ENCODE data around the gene VPS8. TPM values are rescaled to one million over a fixed set of nuclear protein-coding genes. Genes with fewer than 3 reads are reported as not detected.

VPS8 gene
- total and polyA plus RNA-seq, 4 experiments from 2014 or later: 23.0 to 85.9 (median 60.2) TPM

DNA sequence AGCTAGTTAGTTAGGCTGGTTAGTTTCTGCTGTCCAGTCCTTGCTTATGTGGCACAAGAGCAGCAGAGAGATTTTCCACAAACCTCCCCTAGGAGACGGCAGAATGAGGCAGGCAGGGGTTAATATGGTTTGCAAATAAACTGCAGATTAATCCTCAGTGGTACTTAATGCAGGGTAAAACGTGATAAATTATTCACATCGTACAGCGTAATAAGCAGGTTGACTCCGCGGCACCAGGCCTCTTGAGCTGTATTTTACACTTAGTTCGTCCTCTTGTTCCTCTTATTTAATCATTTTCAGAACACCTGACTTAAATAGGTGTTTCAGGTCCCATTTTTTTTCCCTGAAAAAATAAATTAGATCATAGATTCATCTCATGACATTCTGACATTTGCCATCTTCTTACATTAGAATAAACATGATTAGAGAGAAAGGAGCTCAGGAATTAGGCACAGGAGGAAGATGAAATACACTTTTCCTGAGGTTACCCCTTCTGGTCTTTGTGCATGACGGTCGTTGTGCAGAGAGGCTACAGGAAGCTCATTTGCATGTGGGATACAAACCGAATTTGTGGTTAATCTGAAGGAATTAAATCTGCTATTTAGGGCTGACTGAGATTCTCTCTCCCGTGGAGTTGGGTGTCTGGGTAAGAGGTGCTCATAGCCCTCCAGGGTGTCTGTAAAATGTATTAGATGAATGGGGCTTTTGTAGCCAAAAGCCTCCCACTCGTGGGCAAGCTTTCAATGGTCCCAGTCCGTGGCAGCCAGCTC, 27.1 kb upstream of the VPS8 start:
- Histone ChIP-seq H3K4me1 (ENCODE audit: insufficient read depth, low read length) (peaks cover 21% of the 10 kb centered on the region), H3K4me3 (ENCODE audit: low read length in 2 of 2) (no peak overlapping the region), H3K27ac (ENCODE audit: low read depth, low read length) (no peak overlapping the region), H3K36me3 (ENCODE audit: insufficient read depth, low read length) (no peaks in the 10 kb centered on the region), H3K9me3 (ENCODE audit: control insufficient read depth in 1 of 2, low read length in 2 of 2) (no peaks in the 10 kb centered on the region), H3K27me3 (ENCODE audit: insufficient read depth, low read length) (no peaks in the 10 kb centered on the region)
- POLR2A ChIA-PET (ENCODE audit: partially characterized antibody): interaction anchor here (2.1 kb wide), 1 partner anchor 228 kb away, joined by 6 read pairs; no protein-coding TSS in a partner anchor
- Mint-ChIP-seq H3K27me3 (peaks cover 6 to 18% of the 10 kb centered on the region in 2 donors), H3K4me3 (peak overlapping the region in 3 of 8 donors; percentile 20 to 25 (median 20)), H3K4me1 (peaks cover 13 to 30% (median 22%) of the 10 kb centered on the region in 4 donors), H3K9me3 (no peaks in the 10 kb centered on the region), H3K27ac (no peak overlapping the region), H3K36me3 (no peaks in the 10 kb centered on the region)
- CTCF ChIA-PET (ENCODE audit: partially characterized antibody): interaction anchor here (1.2 to 3.0 kb wide), 4 partner anchors 8 to 227 kb away, joined by 4 to 17 read pairs (median 5); no protein-coding TSS in a partner anchor
- intact Hi-C loops (cut with micrococcal nuclease): no loop called here
- DNase-seq: no peak

- no peaks in the 10 kb centered on the region for H3K27me3 ChIP-seq (ENCODE audit: insufficient read depth, low read length)
- intact Hi-C loops (cut with micrococcal nuclease): no loop called here
- CTCF ChIA-PET (ENCODE audit: partially characterized antibody): interaction anchor here (0.7 to 3.0 kb wide), 6 partner anchors 9 to 245 kb away, joined by 3 to 17 read pairs (median 5); no protein-coding TSS in a partner anchor
- peaks cover 13 to 30% (median 22%) of the 10 kb centered on the region in 4 donors for H3K4me1 Mint-ChIP-seq
- H3K27ac Mint-ChIP-seq: peak overlapping the region in 1 of 7 donors; percentile 53
- H3K4me1 ChIP-seq (ENCODE audit: insufficient read depth, low read length): peaks cover 21% of the 10 kb centered on the region
- no peak for DNase-seq
- no peak overlapping the region for H3K27ac ChIP-seq (ENCODE audit: low read depth, low read length)
- no peak overlapping the region for H3K4me3 Mint-ChIP-seq
- no peaks in the 10 kb centered on the region for H3K9me3 Mint-ChIP-seq
- POLR2A ChIA-PET (ENCODE audit: partially characterized antibody): interaction anchor here (2.1 kb wide), 1 partner anchor 229 kb away, joined by 6 read pairs; no protein-coding TSS in a partner anchor
- H3K9me3 ChIP-seq (ENCODE audit: control insufficient read depth in 1 of 2, low read length in 2 of 2): no peaks in the 10 kb centered on the region
- no peaks in the 10 kb centered on the region for H3K36me3 ChIP-seq (ENCODE audit: insufficient read depth, low read length)
- H3K4me3 ChIP-seq (ENCODE audit: low read length in 2 of 2): no peak overlapping the region
- H3K36me3 Mint-ChIP-seq: no peaks in the 10 kb centered on the region
- peaks cover 2 to 13% of the 10 kb centered on the region in 2 donors for H3K27me3 Mint-ChIP-seq
Measured at GRCh38 chr3:184785890-184786279, 26.1 kb upstream of the VPS8 start.

DNA sequence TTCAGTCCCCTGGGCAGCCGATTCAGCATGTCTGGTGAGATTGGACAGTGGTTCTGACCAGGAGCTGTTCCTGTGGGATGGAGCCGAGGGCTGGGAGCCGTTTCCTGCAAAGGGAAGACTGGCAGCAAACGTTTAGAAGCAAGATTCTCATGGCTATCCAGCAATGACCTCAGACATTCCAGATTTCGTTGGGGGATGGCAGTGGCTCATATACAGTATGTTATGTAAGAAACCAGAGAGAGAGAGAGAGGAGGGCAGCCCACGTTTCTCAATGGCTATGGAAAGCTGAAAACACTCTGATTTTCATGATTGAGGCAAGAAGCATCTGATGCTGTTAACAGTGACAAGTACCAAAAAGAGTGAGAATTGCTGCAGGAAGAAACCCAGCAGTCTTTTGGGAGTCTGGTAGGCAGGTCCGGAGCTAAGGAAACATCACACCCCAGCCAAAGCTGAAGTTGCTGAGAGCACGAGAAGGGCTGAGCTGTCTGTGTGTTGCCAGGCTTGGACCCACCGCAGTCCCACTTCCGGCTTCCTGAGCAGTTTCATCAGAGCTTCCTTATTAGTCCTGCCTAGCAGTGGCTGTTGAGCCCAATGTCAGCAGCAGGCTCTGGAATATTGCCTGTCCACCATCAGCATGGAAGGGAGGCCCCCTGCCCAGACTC, 25.6 kb upstream of the VPS8 start:
- peaks cover 13 to 30% (median 22%) of the 10 kb centered on the region in 4 donors for H3K4me1 Mint-ChIP-seq
- no peak for DNase-seq
- H3K27me3 Mint-ChIP-seq: peaks cover 2 to 12% of the 10 kb centered on the region in 2 donors
- intact Hi-C loops (cut with micrococcal nuclease): no loop called here
- no peaks in the 10 kb centered on the region for H3K36me3 Mint-ChIP-seq
- Histone ChIP-seq H3K4me1 (ENCODE audit: insufficient read depth, low read length) (peaks cover 21% of the 10 kb centered on the region), H3K4me3 (ENCODE audit: low read length in 2 of 2) (no peak overlapping the region), H3K36me3 (ENCODE audit: insufficient read depth, low read length) (no peaks in the 10 kb centered on the region), H3K27ac (ENCODE audit: low read depth, low read length) (no peak overlapping the region), H3K27me3 (ENCODE audit: insufficient read depth, low read length) (no peaks in the 10 kb centered on the region), H3K9me3 (ENCODE audit: control insufficient read depth in 1 of 2, low read length in 2 of 2) (no peaks in the 10 kb centered on the region)
- POLR2A ChIA-PET (ENCODE audit: partially characterized antibody): interaction anchor here (2.1 kb wide), 1 partner anchor 229 kb away, joined by 6 read pairs; no protein-coding TSS in a partner anchor
- peak overlapping the region in 1 of 7 donors; percentile 53 for H3K27ac Mint-ChIP-seq
- H3K9me3 Mint-ChIP-seq: no peaks in the 10 kb centered on the region
- peak overlapping the region in 3 of 8 donors; percentile 2 to 28 (median 10) for H3K4me3 Mint-ChIP-seq
- CTCF ChIA-PET (ENCODE audit: partially characterized antibody): interaction anchor here (0.7 to 3.0 kb wide), 5 partner anchors 9 to 246 kb away, joined by 3 to 17 read pairs (median 5); no protein-coding TSS in a partner anchor

- DNase-seq: no peak
- H3K9me3 Mint-ChIP-seq: no peaks in the 10 kb centered on the region
- ChIA-PET POLR2A (ENCODE audit: partially characterized antibody) (no interaction called here), CTCF (ENCODE audit: partially characterized antibody) (no interaction called here)
- peaks cover 13 to 30% (median 22%) of the 10 kb centered on the region in 4 donors for H3K4me1 Mint-ChIP-seq
- H3K27ac Mint-ChIP-seq: no peak overlapping the region
- H3K36me3 Mint-ChIP-seq: no peaks in the 10 kb centered on the region
- Histone ChIP-seq H3K9me3 (ENCODE audit: control insufficient read depth in 1 of 2, low read length in 2 of 2) (no peaks in the 10 kb centered on the region), H3K27ac (ENCODE audit: low read depth, low read length) (no peak overlapping the region), H3K27me3 (ENCODE audit: insufficient read depth, low read length) (no peaks in the 10 kb centered on the region), H3K4me1 (ENCODE audit: insufficient read depth, low read length) (peaks cover 21% of the 10 kb centered on the region), H3K4me3 (ENCODE audit: low read length in 2 of 2) (no peak overlapping the region), H3K36me3 (ENCODE audit: insufficient read depth, low read length) (no peaks in the 10 kb centered on the region)
- H3K27me3 Mint-ChIP-seq: peaks cover 3 to 5% of the 10 kb centered on the region in 2 donors
- intact Hi-C loops (cut with micrococcal nuclease): no loop called here
- H3K4me3 Mint-ChIP-seq: no peak overlapping the region
Measured at GRCh38 chr3:184788751-184789150, 23.2 kb upstream of the VPS8 start.

DNA sequence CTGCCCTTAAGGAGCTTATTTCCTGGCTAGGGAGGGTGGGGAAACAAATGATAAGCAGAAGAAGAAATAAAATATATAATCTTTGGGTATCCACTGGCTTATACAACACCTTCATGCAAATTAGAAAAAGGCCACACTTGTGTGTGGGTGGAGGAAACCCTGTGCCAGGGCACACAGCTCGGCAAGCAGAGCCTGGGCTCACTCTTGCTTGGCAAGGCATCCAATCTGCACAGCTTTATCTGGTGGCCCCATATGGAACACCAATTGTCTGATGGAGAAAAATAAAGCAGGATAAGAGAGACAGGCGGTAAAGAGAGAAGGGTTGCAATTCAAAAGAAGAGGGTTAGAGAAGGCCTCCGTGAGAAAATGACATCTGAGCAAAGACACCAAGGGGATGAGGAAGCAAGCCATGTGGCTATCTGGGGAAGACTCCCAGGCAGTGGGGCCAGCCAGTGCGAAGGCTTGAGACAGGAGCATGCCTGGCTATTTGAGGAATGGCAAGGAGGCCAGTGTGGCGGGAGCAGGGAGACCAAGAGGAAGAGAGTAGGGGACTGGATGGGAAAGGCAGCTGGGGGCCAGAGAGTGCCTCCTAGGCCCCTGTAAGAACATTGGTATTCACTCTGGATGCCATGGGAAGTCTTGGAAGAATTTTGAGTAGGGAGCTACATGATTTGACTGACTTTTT, 22.5 kb upstream of the VPS8 start:
- Mint-ChIP-seq H3K27me3 (peaks cover 3 to 5% of the 10 kb centered on the region in 2 donors), H3K36me3 (no peaks in the 10 kb centered on the region), H3K9me3 (no peaks in the 10 kb centered on the region), H3K4me1 (peaks cover 13 to 29% (median 21%) of the 10 kb centered on the region in 4 donors), H3K27ac (no peak overlapping the region), H3K4me3 (no peak overlapping the region)
- Histone ChIP-seq H3K36me3 (ENCODE audit: insufficient read depth, low read length) (no peaks in the 10 kb centered on the region), H3K4me1 (ENCODE audit: insufficient read depth, low read length) (peaks cover 21% of the 10 kb centered on the region), H3K4me3 (ENCODE audit: low read length in 2 of 2) (no peak overlapping the region), H3K27me3 (ENCODE audit: insufficient read depth, low read length) (no peaks in the 10 kb centered on the region), H3K27ac (ENCODE audit: low read depth, low read length) (no peak overlapping the region), H3K9me3 (ENCODE audit: control insufficient read depth in 1 of 2, low read length in 2 of 2) (no peaks in the 10 kb centered on the region)
- intact Hi-C loops (cut with micrococcal nuclease): no loop called here
- POLR2A ChIA-PET (ENCODE audit: partially characterized antibody): no interaction called here
- CTCF ChIA-PET (ENCODE audit: partially characterized antibody): no interaction called here
- no peak for DNase-seq

DNA sequence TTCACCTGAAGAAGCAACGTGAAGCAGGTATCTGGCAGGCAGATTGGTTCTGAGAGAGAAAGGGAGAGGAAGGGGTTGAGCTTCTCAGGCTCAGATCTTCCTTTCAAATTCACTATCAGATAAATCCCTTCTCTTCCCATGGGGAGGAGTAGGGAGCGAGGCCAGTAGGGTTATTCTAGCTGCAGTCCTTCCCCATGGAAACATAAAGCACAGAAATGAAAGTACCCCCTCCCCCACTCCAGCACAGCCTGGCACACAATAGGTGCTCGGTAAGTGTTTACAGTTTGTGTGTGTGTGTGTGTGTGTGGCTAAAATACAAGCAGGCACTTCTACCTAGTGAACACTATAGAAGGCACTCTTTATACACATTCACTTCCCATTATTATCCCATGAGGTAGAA, 20.8 kb upstream of the VPS8 start:
- Mint-ChIP-seq H3K27me3 (peaks cover 1 to 3% of the 10 kb centered on the region in 2 donors), H3K36me3 (no peaks in the 10 kb centered on the region), H3K9me3 (no peaks in the 10 kb centered on the region), H3K4me3 (no peak overlapping the region), H3K27ac (peak overlapping the region in 1 of 7 donors; percentile 38), H3K4me1 (peaks cover 3 to 12% (median 6%) of the 10 kb centered on the region in 4 donors)
- Histone ChIP-seq H3K4me1 (ENCODE audit: insufficient read depth, low read length) (peaks cover 6% of the 10 kb centered on the region), H3K27me3 (ENCODE audit: insufficient read depth, low read length) (no peaks in the 10 kb centered on the region), H3K9me3 (ENCODE audit: control insufficient read depth in 1 of 2, low read length in 2 of 2) (no peaks in the 10 kb centered on the region), H3K27ac (ENCODE audit: low read depth, low read length) (no peak overlapping the region), H3K36me3 (ENCODE audit: insufficient read depth, low read length) (no peaks in the 10 kb centered on the region), H3K4me3 (ENCODE audit: low read length in 2 of 2) (no peak overlapping the region)
- ChIA-PET POLR2A (ENCODE audit: partially characterized antibody) (no interaction called here), CTCF (ENCODE audit: partially characterized antibody) (interaction anchor here (2.2 kb wide), 1 partner anchor 13 kb away, joined by 7 read pairs; no protein-coding TSS in a partner anchor)
- no peak for DNase-seq
- intact Hi-C loops (cut with micrococcal nuclease): no loop called here
